ENCODE measurements around the gene CEP250.

Gene CEP250

DNA sequence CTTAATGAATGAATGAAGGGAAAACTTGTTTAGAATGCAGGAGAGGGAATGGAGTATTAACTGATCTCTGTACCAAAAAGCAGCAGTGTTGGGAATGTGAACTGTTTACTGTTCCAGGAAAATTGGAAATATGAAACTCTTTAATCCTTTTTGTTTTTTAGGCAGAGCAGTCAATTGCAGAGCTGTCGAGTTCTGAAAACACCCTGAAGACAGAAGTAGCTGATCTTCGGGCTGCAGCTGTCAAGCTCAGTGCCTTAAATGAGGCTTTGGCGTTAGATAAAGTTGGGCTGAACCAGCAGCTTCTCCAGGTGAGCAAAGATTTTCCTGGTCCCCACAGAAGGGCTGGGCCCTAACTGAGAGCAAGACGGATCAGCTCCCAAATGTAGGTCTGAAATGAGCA, 20.9 kb downstream of the CEP250 start:
- Histone ChIP-seq H3K27me3 (replicated peaks; ENCODE audit: control insufficient read depth, insufficient read depth, low read length) (no peaks in the 10 kb centered on the region), H3K36me3 (ENCODE audit: control insufficient read depth, insufficient read depth, low read length, severe bottlenecking) (peaks cover 81% of the 10 kb centered on the region), H3K9ac (ENCODE audit: low read length) (no peak overlapping the region), H3K4me1 (ENCODE audit: control insufficient read depth, insufficient read depth, low read length) (no peaks in the 10 kb centered on the region), H3K9me3 (ENCODE audit: control insufficient read depth, low read length) (no peaks in the 10 kb centered on the region), H3K4me3 (ENCODE audit: low read length) (no peak overlapping the region)
- peak; percentile 21 for DNase-seq (ENCODE audit: low read depth)

DNA sequence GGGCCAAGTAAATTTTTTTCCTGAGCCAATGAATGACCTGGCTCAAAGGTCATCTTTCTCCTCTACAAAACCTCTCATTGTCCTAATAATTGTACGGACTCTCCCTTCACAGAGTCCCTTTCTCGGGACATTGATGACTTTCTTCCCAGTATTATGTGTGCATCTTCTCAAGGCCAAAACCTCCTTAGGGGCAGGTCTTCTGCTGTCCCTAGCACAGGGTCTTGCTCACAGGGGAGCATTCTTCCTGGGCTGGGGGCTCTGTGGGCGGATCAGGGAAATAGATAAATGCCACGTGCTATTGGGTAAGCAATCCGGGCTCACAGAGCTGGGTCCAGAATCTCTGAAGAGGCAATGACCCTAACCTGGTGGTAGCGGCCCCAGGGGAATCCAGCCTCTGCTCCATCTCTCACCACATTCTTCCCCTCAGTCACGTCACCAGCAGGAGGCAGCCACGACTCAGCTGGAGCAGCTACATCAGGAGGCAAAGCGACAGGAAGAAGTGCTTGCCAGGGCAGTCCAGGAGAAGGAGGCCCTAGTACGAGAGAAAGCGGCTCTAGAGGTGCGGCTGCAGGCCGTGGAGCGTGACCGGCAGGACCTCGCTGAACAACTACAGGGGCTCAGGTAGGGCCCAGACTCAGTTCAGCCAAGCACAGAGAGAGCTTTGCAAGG, 23.5 kb downstream of the CEP250 start:
- no peak for DNase-seq (ENCODE audit: low read depth)
- no peaks in the 10 kb centered on the region for H3K27me3 ChIP-seq (replicated peaks; ENCODE audit: control insufficient read depth, insufficient read depth, low read length)
- H3K9ac ChIP-seq (ENCODE audit: low read length): no peak overlapping the region
- peaks cover 63% of the 10 kb centered on the region for H3K36me3 ChIP-seq (ENCODE audit: control insufficient read depth, insufficient read depth, low read length, severe bottlenecking)
- no peaks in the 10 kb centered on the region for H3K9me3 ChIP-seq (ENCODE audit: control insufficient read depth, low read length)
- H3K4me3 ChIP-seq (ENCODE audit: low read length): no peak overlapping the region
- no peaks in the 10 kb centered on the region for H3K4me1 ChIP-seq (ENCODE audit: control insufficient read depth, insufficient read depth, low read length)

DNA sequence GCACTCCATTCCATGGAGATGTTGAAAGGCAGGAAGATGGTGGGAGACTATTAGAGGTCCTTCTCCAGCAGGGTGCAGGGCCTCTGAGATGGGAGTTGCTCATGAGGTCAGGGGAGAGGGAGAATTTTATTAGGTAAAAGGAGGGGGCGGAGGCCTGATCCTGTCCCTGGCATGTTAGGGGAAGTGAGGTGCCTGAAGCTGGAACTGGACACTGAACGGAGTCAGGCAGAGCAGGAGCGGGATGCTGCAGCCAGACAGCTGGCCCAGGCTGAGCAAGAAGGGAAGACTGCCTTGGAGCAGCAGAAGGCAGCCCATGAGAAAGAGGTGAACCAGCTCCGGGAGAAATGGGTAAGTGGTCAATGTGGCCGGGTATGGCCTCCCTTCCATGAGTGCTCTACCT, 24.4 kb downstream of the CEP250 start:
- peaks cover 60% of the 10 kb centered on the region for H3K36me3 ChIP-seq (ENCODE audit: control insufficient read depth, insufficient read depth, low read length, severe bottlenecking)
- H3K9me3 ChIP-seq (ENCODE audit: control insufficient read depth, low read length): no peaks in the 10 kb centered on the region
- H3K27me3 ChIP-seq (replicated peaks; ENCODE audit: control insufficient read depth, insufficient read depth, low read length): no peaks in the 10 kb centered on the region
- H3K4me3 ChIP-seq (ENCODE audit: low read length): no peak overlapping the region
- DNase-seq (ENCODE audit: low read depth): no peak
- no peaks in the 10 kb centered on the region for H3K4me1 ChIP-seq (ENCODE audit: control insufficient read depth, insufficient read depth, low read length)
- no peak overlapping the region for H3K9ac ChIP-seq (ENCODE audit: low read length)

DNA sequence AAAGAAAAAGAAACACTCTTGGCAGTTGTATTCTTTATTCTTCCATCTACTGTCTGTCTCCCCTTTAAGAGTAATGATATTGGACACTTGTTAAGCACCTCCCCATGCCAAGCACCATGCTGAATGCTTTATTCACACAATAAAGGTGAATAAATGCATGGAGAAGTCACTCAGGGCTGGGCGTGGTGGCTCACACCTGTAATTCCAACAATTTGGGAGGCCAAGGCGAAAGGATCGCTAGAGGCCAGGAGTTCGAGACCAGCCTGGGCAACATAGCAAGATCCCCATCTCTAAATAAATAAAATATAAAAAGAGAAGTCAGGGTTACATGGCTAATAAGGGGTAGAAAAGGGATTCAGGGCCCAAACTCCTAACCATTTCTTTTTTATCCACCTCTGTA, 32.1 kb downstream of the CEP250 start:
- H3K36me3 ChIP-seq (ENCODE audit: control insufficient read depth, insufficient read depth, low read length, severe bottlenecking): peaks cover 49% of the 10 kb centered on the region
- H3K4me3 ChIP-seq (ENCODE audit: low read length): no peak overlapping the region
- no peaks in the 10 kb centered on the region for H3K9me3 ChIP-seq (ENCODE audit: control insufficient read depth, low read length)
- no peaks in the 10 kb centered on the region for H3K27me3 ChIP-seq (replicated peaks; ENCODE audit: control insufficient read depth, insufficient read depth, low read length)
- no peaks in the 10 kb centered on the region for H3K4me1 ChIP-seq (ENCODE audit: control insufficient read depth, insufficient read depth, low read length)
- no peak for DNase-seq (ENCODE audit: low read depth)
- H3K9ac ChIP-seq (ENCODE audit: low read length): no peak overlapping the region

DNA sequence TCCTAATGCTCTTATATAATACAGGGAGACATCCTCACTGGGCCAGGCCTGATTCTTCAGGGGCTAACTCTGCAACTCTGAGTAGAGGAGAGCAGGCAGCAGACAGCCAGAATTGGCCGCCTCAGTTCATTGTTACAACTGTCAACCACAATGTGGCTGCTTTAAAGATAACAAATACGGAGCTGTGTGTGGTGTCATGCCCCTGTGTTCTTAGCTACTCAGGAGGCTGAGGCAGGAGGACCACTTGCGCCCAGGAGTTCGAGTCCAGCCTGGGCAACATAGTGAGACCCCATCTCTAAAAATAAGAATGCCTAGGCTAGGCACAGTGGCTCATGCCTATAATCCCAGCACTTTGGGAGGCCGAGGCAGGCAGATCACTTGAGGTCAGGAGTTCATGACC, 34.3 kb downstream of the CEP250 start:
- H3K4me3 ChIP-seq (ENCODE audit: low read length): no peak overlapping the region
- H3K4me1 ChIP-seq (ENCODE audit: control insufficient read depth, insufficient read depth, low read length): no peaks in the 10 kb centered on the region
- no peak overlapping the region for H3K9ac ChIP-seq (ENCODE audit: low read length)
- H3K36me3 ChIP-seq (ENCODE audit: control insufficient read depth, insufficient read depth, low read length, severe bottlenecking): peaks cover 60% of the 10 kb centered on the region
- no peak for DNase-seq (ENCODE audit: low read depth)
- H3K27me3 ChIP-seq (replicated peaks; ENCODE audit: control insufficient read depth, insufficient read depth, low read length): no peaks in the 10 kb centered on the region
- H3K9me3 ChIP-seq (ENCODE audit: control insufficient read depth, low read length): no peaks in the 10 kb centered on the region

DNA sequence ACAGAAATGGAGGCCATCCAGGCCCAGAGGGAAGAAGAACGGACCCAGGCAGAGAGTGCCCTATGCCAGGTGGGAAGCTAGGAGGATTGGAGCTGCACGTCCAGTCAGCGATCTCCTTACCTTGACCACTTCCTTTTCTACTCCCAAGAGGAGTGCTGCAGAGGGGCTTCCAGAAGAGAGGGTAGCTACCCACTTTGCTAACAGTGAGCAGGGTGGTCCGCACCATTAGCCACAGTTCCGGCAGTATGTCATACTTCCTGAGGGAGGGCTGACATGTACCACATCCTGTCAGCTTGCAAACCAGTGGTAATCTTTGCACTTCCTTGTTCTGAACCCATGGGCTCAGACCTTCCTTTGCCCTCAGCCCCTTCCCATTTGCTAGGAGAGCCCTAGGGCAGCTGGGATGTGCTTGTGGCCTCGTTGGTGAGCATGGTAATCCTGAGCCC, 35.4 kb downstream of the CEP250 start:
- no peak for DNase-seq (ENCODE audit: low read depth)

DNA sequence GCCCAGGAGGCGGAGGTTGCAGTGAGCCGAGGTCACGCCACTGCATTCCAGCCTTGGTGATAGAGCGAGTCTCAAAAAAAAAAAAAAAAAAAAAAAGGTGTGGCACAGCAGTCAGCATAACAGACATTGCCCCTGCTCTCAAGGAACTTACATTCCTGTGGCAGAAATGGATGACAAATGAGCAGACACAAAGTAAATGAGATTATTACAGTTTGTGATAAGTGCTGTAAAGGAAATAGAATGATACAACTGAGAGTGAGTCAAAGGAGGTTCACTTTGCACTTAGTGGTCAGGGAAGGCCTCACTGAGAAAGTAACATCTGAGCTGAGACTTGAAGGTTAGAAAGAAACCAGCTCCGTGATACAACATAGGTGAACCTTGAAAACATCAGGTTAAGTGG, 36.4 kb downstream of the CEP250 start:
- no peak overlapping the region for H3K9ac ChIP-seq (ENCODE audit: low read length)
- no peaks in the 10 kb centered on the region for H3K27me3 ChIP-seq (replicated peaks; ENCODE audit: control insufficient read depth, insufficient read depth, low read length)
- no peak for DNase-seq (ENCODE audit: low read depth)
- no peak overlapping the region for H3K4me3 ChIP-seq (ENCODE audit: low read length)
- H3K36me3 ChIP-seq (ENCODE audit: control insufficient read depth, insufficient read depth, low read length, severe bottlenecking): peaks cover 71% of the 10 kb centered on the region
- H3K9me3 ChIP-seq (ENCODE audit: control insufficient read depth, low read length): no peaks in the 10 kb centered on the region
- peaks cover 1% of the 10 kb centered on the region for H3K4me1 ChIP-seq (ENCODE audit: control insufficient read depth, insufficient read depth, low read length)

More for the DNA sequence above, 35.4 kb downstream of the CEP250 start:
- H3K4me3 ChIP-seq (ENCODE audit: low read length): no peak overlapping the region
- H3K9me3 ChIP-seq (ENCODE audit: control insufficient read depth, low read length): no peaks in the 10 kb centered on the region
- no peaks in the 10 kb centered on the region for H3K27me3 ChIP-seq (replicated peaks; ENCODE audit: control insufficient read depth, insufficient read depth, low read length)
- H3K36me3 ChIP-seq (ENCODE audit: control insufficient read depth, insufficient read depth, low read length, severe bottlenecking): peaks cover 68% of the 10 kb centered on the region
- H3K4me1 ChIP-seq (ENCODE audit: control insufficient read depth, insufficient read depth, low read length): no peaks in the 10 kb centered on the region
- no peak overlapping the region for H3K9ac ChIP-seq (ENCODE audit: low read length)

DNA sequence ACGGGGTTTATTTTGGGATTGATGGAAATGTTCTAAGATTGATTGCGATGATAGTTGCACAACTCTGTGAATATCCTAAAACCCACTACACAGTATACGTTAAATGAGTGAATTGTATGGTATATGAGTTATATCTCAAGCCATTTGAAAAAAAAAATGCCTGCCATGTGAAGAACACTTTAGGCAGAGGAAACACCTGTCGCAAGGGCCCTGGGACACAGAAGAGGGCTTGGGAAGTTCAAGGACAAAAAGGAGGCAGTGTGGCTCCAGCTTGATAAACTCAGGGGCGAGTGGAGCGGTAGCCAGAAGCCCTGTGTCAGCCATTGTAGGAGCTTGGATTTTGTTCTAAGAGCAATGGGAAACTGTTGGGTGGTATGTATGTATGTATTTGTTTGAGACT, 37.0 kb downstream of the CEP250 start:
- no peak overlapping the region for H3K4me3 ChIP-seq (ENCODE audit: low read length)
- no peak for DNase-seq (ENCODE audit: low read depth)
- H3K9me3 ChIP-seq (ENCODE audit: control insufficient read depth, low read length): no peaks in the 10 kb centered on the region
- H3K9ac ChIP-seq (ENCODE audit: low read length): no peak overlapping the region
- no peaks in the 10 kb centered on the region for H3K27me3 ChIP-seq (replicated peaks; ENCODE audit: control insufficient read depth, insufficient read depth, low read length)
- peaks cover 7% of the 10 kb centered on the region for H3K4me1 ChIP-seq (ENCODE audit: control insufficient read depth, insufficient read depth, low read length)
- H3K36me3 ChIP-seq (ENCODE audit: control insufficient read depth, insufficient read depth, low read length, severe bottlenecking): peaks cover 69% of the 10 kb centered on the region

DNA sequence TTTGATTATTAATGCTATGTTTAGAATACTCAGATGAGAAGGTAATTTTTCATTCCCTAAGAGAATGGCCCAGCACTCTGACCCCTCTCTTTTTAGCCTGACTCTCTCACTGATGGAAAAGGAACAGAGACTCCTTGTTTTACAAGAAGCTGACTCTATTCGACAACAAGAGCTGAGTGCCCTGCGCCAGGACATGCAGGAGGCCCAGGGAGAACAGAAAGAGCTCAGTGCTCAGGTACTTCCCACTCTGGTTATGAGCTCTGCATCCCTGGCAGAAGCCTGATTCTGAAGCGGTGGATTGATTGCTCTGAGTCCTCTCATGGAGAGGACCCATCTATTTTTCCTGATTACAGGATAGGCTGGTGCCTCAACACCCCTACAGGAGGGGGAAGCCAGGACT, 41.1 kb downstream of the CEP250 start:
- Histone ChIP-seq H3K4me3 (ENCODE audit: low read length) (no peak overlapping the region), H3K9me3 (ENCODE audit: control insufficient read depth, low read length) (no peaks in the 10 kb centered on the region), H3K4me1 (ENCODE audit: control insufficient read depth, insufficient read depth, low read length) (peaks cover 17% of the 10 kb centered on the region), H3K9ac (ENCODE audit: low read length) (peak overlapping the region; percentile 62), H3K36me3 (ENCODE audit: control insufficient read depth, insufficient read depth, low read length, severe bottlenecking) (peaks cover 66% of the 10 kb centered on the region), H3K27me3 (replicated peaks; ENCODE audit: control insufficient read depth, insufficient read depth, low read length) (no peaks in the 10 kb centered on the region)
- no peak for DNase-seq (ENCODE audit: low read depth)

DNA sequence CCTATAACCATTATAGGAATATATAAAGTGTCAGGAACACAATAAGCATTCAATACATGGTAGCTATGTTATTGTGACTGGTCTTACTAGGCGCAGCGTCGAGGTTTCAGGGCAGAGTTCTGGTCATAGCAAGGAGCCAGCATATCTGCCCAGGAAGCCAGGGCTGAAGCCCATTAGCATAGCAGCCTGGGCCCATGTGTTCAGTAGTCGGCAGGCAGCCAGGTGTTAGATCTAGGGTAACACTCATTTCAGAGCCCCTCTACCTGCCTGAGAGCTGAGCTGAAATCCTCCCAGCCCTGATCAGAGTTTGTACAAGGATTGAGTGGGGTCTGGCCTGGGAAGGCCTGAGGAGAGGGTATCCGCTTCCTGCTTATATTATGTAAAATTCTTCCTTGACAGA, 41.9 kb downstream of the CEP250 start:
- H3K9ac ChIP-seq (ENCODE audit: low read length): peak overlapping the region; percentile 62
- H3K36me3 ChIP-seq (ENCODE audit: control insufficient read depth, insufficient read depth, low read length, severe bottlenecking): peaks cover 67% of the 10 kb centered on the region
- H3K4me3 ChIP-seq (ENCODE audit: low read length): no peak overlapping the region
- no peak for DNase-seq (ENCODE audit: low read depth)
- H3K4me1 ChIP-seq (ENCODE audit: control insufficient read depth, insufficient read depth, low read length): peaks cover 17% of the 10 kb centered on the region
- H3K9me3 ChIP-seq (ENCODE audit: control insufficient read depth, low read length): no peaks in the 10 kb centered on the region
- no peaks in the 10 kb centered on the region for H3K27me3 ChIP-seq (replicated peaks; ENCODE audit: control insufficient read depth, insufficient read depth, low read length)

DNA sequence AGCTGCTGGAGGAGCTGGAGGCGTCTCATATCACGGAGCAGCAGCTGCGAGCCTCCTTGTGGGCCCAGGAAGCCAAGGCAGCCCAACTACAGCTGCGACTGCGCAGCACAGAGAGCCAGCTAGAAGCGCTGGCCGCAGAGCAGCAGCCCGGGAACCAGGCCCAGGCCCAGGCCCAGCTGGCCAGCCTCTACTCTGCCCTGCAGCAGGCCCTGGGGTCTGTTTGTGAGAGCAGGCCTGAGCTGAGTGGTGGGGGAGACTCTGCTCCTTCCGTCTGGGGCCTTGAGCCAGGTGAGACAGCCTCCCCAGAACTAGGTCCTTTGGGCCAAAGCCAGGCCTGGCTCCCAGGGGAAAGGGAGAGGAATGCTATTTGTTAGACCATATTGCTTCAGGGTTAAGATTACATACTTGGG, 42.4 kb downstream of the CEP250 start:
- no peaks in the 10 kb centered on the region for H3K27me3 ChIP-seq (replicated peaks; ENCODE audit: control insufficient read depth, insufficient read depth, low read length)
- peak overlapping the region; percentile 62 for H3K9ac ChIP-seq (ENCODE audit: low read length)
- peaks cover 69% of the 10 kb centered on the region for H3K36me3 ChIP-seq (ENCODE audit: control insufficient read depth, insufficient read depth, low read length, severe bottlenecking)
- no peaks in the 10 kb centered on the region for H3K9me3 ChIP-seq (ENCODE audit: control insufficient read depth, low read length)
- H3K4me3 ChIP-seq (ENCODE audit: low read length): no peak overlapping the region
- H3K4me1 ChIP-seq (ENCODE audit: control insufficient read depth, insufficient read depth, low read length): peaks cover 17% of the 10 kb centered on the region
- no peak for DNase-seq (ENCODE audit: low read depth)

DNA sequence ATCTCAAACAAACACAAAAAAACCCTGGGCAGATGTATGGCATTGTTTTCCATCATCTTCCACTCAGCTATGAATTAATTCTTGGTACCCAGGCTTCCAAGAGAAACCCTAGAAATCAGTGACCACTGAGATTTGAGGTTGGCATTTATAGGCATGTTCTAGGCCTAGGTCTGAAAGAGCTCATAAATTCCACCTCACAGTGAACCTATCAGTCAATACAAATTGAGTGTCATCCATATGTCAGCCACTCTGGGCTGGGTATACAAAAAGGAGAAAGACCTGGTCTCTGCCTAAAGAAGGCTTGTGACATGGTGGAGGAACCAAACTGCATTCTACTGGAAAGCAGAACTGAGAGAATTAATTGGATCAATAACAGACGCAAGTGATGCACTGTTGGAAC, 43.9 kb downstream of the CEP250 start:
- Histone ChIP-seq H3K4me3 (ENCODE audit: low read length) (no peak overlapping the region), H3K9me3 (ENCODE audit: control insufficient read depth, low read length) (no peaks in the 10 kb centered on the region), H3K9ac (ENCODE audit: low read length) (no peak overlapping the region), H3K4me1 (ENCODE audit: control insufficient read depth, insufficient read depth, low read length) (peaks cover 17% of the 10 kb centered on the region), H3K36me3 (ENCODE audit: control insufficient read depth, insufficient read depth, low read length, severe bottlenecking) (peaks cover 66% of the 10 kb centered on the region), H3K27me3 (replicated peaks; ENCODE audit: control insufficient read depth, insufficient read depth, low read length) (no peaks in the 10 kb centered on the region)
- DNase-seq (ENCODE audit: low read depth): no peak
